ENCODE measurements around the gene PLEKHN1. TPM values are rescaled to one million over a fixed set of nuclear protein-coding genes. Genes with fewer than 3 reads are reported as not detected.

PLEKHN1 gene
- total RNA-seq, 4 donors from 2014 or later = 0.14 to 1.4 TPM; not detected in 2

Small RNA genes within 50 kb of the gene (small RNA-seq; reads per million reads assigned to genes)
- 0 reads per million in 4 donors for gene AL645608.3

Other genes with a start within 250 kb of the PLEKHN1 start
- gene SAMD11, start 42.6 kb upstream of the PLEKHN1 start, total RNA-seq = 10 to 100 TPM in 1 of 4 donors, 1 to 10 TPM in 2, not detected in 1; 2.2 to 26.9 (median 3.0) TPM
- gene NOC2L, start 7.2 kb upstream of the PLEKHN1 start, total RNA-seq = 10 to 100 TPM; 17.6 to 50.4 (median 31.6) TPM
- 10 to 100 TPM; 10.8 to 26.1 (median 11.4) TPM for gene KLHL17, start 5.9 kb upstream of the PLEKHN1 start, total RNA-seq
- under 1 TPM in 1 of 4 donors, not detected in 3; 0.14 TPM for gene PERM1, start 15.6 kb downstream of the PLEKHN1 start, total RNA-seq
- gene HES4, start 33.6 kb downstream of the PLEKHN1 start, total RNA-seq = 100 to 1,000 TPM in 1 of 4 donors, 10 to 100 TPM in 3; 10.8 to 140 (median 15.7) TPM
- 10 to 100 TPM in 3 of 4 donors, not detected in 1; 36.0 to 70.6 (median 40.8) TPM for gene ISG15, start 47.0 kb downstream of the PLEKHN1 start, total RNA-seq
- gene AGRN, start 53.6 kb downstream of the PLEKHN1 start, total RNA-seq = 100 to 1,000 TPM in 1 of 4 donors, 10 to 100 TPM in 3; 25.4 to 132 (median 44.8) TPM
- gene RNF223, start 107.8 kb downstream of the PLEKHN1 start, total RNA-seq = 1 to 10 TPM; 3.0 to 7.5 (median 5.0) TPM
- 100 to 1,000 TPM in 1 of 4 donors, 10 to 100 TPM in 3; 23.6 to 108 (median 47.3) TPM for gene C1orf159, start 149.6 kb downstream of the PLEKHN1 start, total RNA-seq
- gene TTLL10, start 207.4 kb downstream of the PLEKHN1 start, total RNA-seq = under 1 TPM in 2 of 4 donors, not detected in 2; 0.40 to 0.48 TPM
- gene TNFRSF18, start 240.1 kb downstream of the PLEKHN1 start, total RNA-seq = 1 to 10 TPM in 2 of 4 donors, not detected in 2; 3.3 to 7.9 TPM
- gene TNFRSF4, start 247.7 kb downstream of the PLEKHN1 start, total RNA-seq = 1 to 10 TPM in 1 of 4 donors, under 1 TPM in 1, not detected in 2; 0.55 to 4.8 TPM

Measured in transverse colon (tissue), 4 donors.